GM18526 (cell line): ENCODE data around the gene RHOT2.

Experiments used
- POLR2A ChIP-seq: IDR thresholded peaks from 3 replicates; pipeline ENCODE4 v1.6.1; 2011; ENCODE audit not compliant: insufficient read length; ENCODE audit errors: extremely low read depth

Gene RHOT2

DNA sequence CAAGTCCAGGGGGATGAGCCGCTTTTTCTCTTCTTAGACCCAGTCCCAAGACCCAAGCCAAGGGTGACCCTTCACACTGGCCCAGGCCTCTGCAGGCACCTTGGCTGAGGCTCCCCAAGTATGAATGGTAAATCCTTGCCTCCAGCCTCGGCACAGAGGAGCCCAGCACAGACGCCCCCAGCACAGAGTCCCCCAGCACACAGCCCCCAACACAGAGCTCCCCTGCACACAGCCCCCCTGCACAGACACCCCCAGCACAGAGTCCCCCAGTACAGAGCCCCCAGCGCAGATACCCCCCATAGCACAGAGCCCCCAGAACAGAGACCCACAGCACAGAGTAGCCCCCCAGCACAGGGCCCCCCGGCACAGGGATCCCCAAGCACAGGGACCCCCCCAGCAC lies 27.3 kb upstream of the RHOT2 start:
- no peak for TF ChIP-seq POLR2A

DNA sequence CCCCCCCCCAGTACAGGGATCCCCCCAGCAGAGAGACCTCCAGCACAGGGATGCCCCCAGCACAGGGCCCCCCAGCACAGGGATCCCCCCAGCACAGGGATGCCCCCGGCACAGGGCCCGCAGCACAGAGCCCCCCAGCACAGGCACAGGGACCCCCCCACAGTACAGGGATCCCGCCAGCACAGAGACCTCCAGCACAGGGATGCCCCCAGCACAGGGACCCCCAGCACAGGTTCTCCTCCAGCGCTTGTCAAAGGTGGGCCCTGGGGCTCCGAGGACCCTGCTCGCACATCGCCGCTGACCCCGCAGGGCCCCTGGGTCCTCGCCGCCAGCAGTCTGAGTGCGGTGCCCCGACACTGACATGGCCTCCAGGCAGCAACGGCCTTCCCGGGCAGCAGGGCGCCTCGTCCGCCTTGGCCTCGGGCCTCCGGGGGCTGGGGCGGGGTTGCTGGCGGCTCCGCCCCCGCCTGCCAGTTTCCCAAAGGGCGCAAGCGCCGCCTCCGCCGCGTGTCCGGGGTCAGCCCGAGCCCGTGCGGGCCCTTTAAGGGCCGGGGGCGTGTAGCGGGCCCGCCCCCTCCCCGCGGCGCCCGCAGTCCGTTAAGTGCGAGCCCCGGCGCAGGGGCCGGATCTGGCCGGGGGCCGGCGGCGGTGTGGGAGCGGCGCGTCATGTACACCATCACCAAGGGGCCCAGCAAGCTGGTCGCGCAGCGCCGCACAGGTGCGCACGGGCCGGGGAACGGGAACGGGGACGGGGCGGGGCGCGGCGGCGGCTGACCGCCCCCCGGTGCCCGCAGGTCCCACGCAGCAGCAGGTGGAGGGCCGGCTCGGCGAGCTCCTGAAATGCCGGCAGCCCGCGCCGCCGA lies 26.4 kb upstream of the RHOT2 start, which contains the start of gene MCRIP2:
MCRIP2 (plus strand) TSS at position 503 of the 863 bp plus-strand sequence; CDS start at position 667, 164 bp downstream.
- TF ChIP-seq POLR2A: peak; percentile 76

DNA sequence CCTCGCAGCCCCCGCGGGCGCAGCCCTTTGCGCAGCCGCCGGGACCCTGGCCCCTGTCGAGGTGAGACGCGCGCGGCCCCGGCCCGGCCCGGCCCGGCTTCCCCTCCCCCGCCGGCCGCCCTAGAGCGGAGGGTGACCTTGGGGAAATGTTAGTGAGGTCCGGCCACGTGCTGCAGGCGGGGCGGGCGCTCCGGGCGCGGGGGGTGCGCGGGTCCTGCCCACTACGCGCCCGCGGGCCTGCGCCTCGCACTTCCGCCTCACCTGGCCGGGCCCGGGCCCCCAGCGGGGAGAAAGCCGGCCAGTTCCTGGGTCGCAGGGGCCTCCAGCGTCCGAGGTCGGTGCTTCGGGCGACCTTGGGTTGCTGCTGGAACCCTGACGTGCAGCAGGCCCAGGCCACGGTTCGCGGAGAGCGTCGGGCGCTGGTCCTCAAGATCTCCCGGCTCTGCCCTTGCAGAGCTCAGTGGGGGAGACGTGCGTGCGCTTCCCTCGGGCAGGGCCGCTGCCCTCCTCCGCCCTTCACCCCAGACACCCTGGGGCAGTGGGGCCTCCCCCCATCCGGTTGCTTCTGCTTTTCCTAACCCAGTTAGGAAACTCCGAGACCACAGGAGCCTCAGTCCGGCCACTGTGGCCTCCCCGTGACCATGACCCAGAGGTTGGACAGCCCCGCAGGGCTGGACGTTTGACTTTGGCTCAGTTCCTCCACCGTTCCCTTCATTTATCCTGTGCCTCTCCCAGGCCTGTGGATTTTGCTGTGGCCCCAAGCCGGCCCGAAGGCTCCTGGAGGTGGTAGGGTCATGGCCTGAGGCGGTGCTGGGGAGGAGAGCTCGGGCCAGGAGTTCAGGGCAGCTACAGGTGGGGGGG lies 25.5 kb upstream of the RHOT2 start:
- peak; percentile 36 for TF ChIP-seq POLR2A

DNA sequence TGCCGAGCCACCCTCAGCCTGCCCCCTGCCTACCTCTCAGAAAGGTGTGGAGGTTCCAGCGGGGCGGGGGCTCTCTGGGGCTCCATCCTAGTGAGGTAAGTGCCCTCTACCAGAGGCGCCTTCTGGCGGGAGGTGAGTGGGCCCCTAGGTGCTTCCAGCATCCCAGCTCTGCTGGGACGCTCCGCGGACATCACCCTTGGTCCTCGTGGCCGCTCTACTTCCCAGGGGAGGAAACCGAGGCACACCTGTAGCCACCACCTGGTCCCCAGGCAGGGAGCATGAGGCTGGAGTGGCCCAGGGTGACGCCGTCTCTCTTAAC lies 24.9 kb upstream of the RHOT2 start:
- TF ChIP-seq POLR2A: no peak

DNA sequence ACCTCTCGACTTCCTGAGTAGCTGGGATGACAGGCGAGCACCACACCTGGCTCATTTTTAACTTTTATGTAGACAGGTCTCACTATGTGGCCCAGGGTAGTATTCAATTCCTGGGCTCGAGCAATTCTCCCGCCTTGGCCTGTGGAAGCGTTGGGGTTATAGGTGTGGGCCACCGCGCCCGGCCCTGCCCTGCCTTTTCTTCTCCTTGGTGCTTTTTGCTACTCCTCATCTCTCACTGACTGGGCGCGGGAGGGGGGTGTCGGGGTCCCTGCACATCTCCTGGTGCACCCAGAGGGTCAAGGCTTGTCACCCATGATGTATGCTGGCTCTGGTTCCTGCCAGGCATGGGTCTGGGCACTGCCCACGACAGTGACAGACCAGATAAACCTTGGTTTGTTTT lies 23.4 kb upstream of the RHOT2 start:
- TF ChIP-seq POLR2A: no peak

DNA sequence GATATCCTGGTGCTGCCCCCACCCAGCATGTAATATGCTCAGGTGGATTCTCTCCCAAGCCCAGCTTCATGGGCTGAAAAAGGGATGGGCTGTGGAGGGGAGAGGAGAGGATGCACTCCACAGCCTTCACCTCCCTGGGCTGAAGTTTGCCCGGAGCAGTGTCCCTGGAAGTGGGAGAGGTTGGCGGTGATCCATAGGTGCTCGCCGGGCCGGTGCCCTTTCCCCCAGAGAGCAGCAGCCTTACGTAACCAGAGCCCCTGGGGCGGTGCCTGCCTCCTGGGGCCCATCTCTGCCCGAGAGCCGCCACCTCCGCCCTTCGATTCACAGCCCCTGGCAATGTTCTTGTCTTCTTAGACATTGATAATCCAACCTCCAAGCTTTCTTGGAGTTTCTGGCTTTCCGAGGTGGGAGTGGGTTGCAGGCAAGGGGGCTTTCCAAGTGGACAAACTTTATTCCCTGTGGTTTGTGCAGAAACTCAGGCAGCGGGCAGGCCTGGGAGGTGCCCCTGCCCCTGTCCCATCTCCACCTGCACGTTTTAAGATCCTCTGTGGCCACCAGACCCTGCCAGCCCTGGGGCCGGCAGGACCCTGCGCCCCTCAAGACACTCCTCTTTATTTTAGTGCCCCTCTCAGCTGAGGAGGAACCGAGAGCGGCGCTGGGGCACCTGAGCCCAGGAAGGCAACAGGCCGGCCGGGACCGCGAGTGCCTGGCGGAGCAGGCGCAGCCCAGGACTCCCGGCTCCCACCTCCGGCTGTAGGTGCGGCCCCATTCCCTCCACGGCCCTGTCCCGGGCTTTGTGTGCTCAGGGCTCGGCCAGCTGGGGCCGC lies 21.9 kb upstream of the RHOT2 start:
- TF ChIP-seq POLR2A: no peak

DNA sequence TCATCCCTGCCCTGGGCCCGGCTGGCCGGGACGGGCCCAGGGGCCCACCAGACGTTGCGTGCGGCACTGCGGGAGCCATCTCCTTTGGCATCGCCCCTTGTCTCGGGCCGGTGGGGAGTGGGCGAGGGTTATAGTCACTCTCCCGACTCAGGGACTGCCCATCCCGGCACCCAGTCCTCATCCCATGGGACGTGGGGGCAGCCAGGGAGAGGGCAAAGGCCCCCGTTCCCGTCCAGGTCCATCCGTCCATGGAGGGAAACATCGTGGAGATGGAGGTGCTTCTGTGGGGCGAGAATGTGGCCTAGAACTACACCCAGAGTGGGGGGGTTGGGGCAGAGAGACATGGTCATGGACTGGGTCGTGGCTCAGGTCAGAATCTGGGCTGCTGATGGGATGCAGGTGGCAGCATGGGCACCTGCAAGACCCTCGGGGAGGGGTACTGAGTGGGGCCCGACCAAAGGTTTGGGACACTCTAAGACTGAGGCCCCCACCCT lies 21.2 kb upstream of the RHOT2 start:
- no peak for TF ChIP-seq POLR2A

DNA sequence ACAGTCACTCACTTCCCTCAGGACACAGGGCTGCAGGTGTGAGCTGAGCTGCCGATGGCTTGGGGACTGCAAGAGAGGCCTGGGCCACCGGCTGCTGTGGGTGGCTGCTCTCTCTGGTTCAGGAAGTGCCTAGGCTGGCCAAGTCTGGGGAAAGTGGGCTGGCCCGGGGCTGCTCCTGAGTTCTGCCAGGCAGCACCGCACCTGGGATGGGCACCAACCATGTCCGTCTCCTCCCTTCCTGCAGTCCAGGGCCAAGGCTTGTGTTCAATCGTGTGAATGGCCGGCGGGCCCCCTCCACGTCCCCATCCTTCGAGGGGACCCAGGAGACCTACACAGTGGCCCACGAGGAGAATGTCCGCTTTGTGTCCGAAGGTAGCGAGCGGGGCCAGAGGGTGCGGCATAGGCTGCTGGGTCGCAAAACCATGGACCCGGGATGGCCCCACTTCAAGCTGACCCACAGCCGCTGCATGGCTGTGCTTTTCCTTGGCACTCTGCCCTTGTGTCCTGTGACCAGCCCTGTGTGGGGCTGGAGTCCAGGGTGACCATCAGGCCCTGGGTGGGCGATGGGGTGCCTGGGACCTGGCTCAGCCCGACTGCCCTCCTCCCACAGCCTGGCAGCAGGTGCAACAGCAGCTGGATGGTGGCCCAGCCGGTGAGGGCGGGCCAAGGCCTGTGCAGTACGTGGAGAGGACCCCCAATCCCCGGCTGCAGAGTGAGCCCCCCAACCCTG lies 20.6 kb upstream of the RHOT2 start:
- no peak for TF ChIP-seq POLR2A

DNA sequence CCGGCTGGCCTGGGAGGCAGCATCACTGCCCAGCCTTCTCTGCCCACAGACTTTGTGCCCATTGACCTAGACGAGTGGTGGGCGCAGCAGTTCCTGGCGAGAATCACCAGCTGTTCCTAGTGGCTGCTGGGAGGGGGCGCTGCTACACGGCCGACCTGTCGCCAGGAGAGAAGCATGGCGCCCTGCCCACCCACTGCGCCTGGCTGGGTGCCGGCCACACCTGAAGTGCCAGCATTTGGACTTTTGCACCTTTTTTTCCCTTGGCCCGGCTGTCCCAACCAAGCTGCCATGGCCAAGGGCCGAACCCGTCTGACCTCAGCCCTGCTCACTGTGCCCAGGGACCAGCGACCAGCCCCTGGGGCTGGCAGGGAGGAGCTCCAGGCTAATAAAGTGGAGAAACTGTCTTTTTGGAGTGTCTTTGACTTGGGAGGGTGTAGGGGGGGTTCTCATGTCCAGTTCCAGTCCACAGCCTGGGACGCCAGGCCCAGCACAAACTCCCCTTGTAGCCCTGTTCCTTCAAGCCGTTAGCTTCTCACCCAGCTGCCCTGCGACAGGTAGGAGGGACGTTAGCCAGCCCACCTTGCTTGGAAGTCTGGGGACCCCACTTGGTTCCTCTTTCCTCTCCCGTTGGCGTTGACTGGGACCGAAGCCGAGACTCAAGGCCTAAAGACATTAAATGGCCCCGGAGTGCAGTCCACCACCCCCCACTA lies 19.7 kb upstream of the RHOT2 start:
- no peak for TF ChIP-seq POLR2A

DNA sequence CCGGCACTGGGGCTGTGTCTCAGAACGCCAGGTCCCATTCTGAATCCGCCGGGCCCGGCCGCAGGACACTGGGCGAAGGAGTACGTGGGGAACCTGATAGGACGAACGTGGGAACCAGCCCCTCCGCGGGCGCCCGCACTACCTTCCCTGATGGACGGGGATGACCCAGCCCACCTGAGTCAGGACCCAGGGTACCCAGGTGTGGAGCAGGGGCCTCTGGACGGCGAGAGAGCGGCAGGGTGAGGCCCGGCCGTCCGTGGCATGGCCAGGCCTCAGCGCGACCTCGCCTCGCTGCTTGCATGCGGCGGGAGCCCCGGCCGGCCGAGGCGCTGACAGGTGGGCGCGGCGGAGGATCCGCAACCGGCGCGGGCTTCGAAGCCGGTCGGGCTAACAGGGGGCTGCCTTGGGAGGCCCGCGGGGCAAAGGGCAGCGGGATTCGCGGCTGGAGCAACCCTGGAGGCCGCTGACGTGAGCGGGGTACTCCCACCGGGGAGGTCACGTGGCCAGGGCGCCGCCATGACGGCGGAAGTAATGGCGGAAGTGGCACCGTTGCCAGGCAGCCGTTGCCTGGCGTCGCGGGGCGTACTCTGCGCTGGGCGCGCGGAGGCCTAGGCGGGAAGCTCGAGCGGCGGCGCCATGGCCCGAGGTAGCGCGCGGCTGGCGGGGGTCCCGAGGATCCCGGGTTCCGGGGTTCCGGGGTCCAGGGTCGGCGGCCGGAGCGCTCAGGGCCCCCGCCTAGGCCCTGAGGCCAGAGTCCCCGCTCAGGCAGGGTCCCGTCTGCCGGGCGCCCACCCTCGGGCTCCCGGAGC lies 18.9 kb upstream of the RHOT2 start, which contains the start of gene WDR90:
WDR90 (plus strand) TSS at position 585 of the 809 bp plus-strand sequence; CDS start at position 637, 52 bp downstream.
- TF ChIP-seq POLR2A: peak; percentile 61

DNA sequence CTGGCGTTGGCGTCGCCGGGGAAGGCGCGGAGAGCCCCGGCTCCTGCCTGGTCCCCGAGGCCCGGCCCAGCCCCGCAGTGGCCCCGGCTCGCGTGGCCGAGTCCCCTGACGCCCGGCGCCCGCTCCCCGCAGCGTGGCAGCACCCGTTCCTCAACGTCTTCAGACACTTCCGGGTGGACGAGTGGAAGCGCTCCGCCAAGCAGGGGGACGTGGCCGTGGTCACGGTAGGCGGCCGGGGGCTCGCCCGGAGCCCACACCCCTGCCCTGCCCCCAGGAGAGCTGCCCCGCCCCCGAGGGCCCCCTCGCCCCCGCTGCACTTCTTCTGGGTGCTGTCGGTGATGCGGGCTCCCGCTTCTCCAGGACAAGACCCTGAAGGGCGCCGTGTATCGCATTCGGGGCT lies 18.3 kb upstream of the RHOT2 start:
- TF ChIP-seq POLR2A: no peak

DNA sequence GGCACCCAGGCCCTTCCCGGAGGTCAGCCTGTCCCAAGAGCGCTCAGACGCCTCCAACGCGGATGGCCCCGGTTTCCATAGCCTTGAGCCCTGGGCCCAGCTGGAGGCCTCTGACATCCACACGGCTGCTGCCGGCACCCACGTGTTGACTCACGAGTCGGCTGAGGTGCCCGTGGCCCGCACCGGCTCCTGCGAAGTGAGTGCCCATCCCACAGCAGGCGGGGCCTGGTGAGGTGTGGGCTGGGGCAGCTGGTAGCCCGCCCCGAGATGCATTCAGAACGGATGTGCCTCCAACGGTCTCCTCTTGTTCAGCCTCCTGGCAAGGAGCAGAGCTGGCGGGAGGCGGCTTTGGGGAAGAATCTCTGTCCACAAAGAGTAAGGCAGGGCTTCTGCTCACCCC lies 16.1 kb upstream of the RHOT2 start:
- TF ChIP-seq POLR2A: no peak
